ENCODE measurements around the gene MAN2B1. TPM values are rescaled to one million over a fixed set of nuclear protein-coding genes. Genes with fewer than 3 reads are reported as not detected.

Gene MAN2B1
- total and polyA plus RNA-seq, 2 experiments from 2014 or later = 68.8 to 77.1 TPM

- Histone ChIP-seq H3K79me2 (no peaks in the 10 kb centered on the region), H3K27me3 (no peaks in the 10 kb centered on the region), H4K20me1 (ENCODE audit: insufficient read depth, poor library complexity, severe bottlenecking) (no peaks in the 10 kb centered on the region), H3K9me3 (ENCODE audit: low read depth) (no peaks in the 10 kb centered on the region), H3K4me2 (peak overlapping the region; percentile 87), H3K27ac (no peak overlapping the region), H3K4me1 (ENCODE audit: insufficient read depth) (peaks cover 5% of the 10 kb centered on the region), H3K4me3 (peak overlapping the region; percentile 25), H3K36me3 (replicated peaks; ENCODE audit: insufficient read depth, low read depth) (no peaks in the 10 kb centered on the region), H2AFZ (peak overlapping the region; percentile 77), H3K9me2 (replicated peaks; ENCODE audit: insufficient read depth) (no peaks in the 10 kb centered on the region)
- TF ChIP-seq EZH2 (IDR thresholded peaks at IDR 0.05; ENCODE audit: borderline replicate concordance) (no peak), EZH2phosphoT487 (IDR thresholded peaks at IDR 0.05; ENCODE audit: low read depth, severe bottlenecking, unreplicated experiment) (no peak), CTCF (IDR thresholded peaks at IDR 0.05; ENCODE audit: poor library complexity) (no peak)
- WGBS (ENCODE audit: low lambda C conversion rate, missing lambda C conversion rate) = 10% methylated on average over 26 of the region's 36 CpGs
- no peak for DNase-seq (ENCODE audit: low spot score)
These were observed 29.4 kb upstream of the MAN2B1 start for GRCh38 chr19:12695997-12696365.

GRCh38 chr19:12695514-12695913 is 29.0 kb upstream of the MAN2B1 start:
- 92% methylated on average over 1 of the region's 1 CpG for WGBS (ENCODE audit: low lambda C conversion rate, missing lambda C conversion rate)
- Histone ChIP-seq H4K20me1 (ENCODE audit: insufficient read depth, poor library complexity, severe bottlenecking) (no peaks in the 10 kb centered on the region), H3K36me3 (replicated peaks; ENCODE audit: insufficient read depth, low read depth) (no peaks in the 10 kb centered on the region), H3K9me3 (ENCODE audit: low read depth) (no peaks in the 10 kb centered on the region), H3K9me2 (replicated peaks; ENCODE audit: insufficient read depth) (no peaks in the 10 kb centered on the region), H3K4me2 (peak overlapping the region; percentile 87), H3K27me3 (no peaks in the 10 kb centered on the region), H2AFZ (no peak overlapping the region), H3K4me1 (ENCODE audit: insufficient read depth) (peaks cover 5% of the 10 kb centered on the region), H3K79me2 (no peaks in the 10 kb centered on the region), H3K27ac (no peak overlapping the region), H3K4me3 (no peak overlapping the region)
- DNase-seq (ENCODE audit: low spot score) = no peak
- TF ChIP-seq CTCF (IDR thresholded peaks at IDR 0.05; ENCODE audit: poor library complexity) (no peak), EZH2 (IDR thresholded peaks at IDR 0.05; ENCODE audit: borderline replicate concordance) (no peak), EZH2phosphoT487 (IDR thresholded peaks at IDR 0.05; ENCODE audit: low read depth, severe bottlenecking, unreplicated experiment) (no peak)

- Histone ChIP-seq H3K4me2 (no peak overlapping the region), H4K20me1 (ENCODE audit: insufficient read depth, poor library complexity, severe bottlenecking) (no peaks in the 10 kb centered on the region), H3K27me3 (no peaks in the 10 kb centered on the region), H3K4me3 (no peak overlapping the region), H3K4me1 (ENCODE audit: insufficient read depth) (peaks cover 5% of the 10 kb centered on the region), H3K9me3 (ENCODE audit: low read depth) (no peaks in the 10 kb centered on the region), H3K79me2 (no peaks in the 10 kb centered on the region), H3K36me3 (replicated peaks; ENCODE audit: insufficient read depth, low read depth) (no peaks in the 10 kb centered on the region), H3K9me2 (replicated peaks; ENCODE audit: insufficient read depth) (no peaks in the 10 kb centered on the region), H2AFZ (no peak overlapping the region), H3K27ac (no peak overlapping the region)
- WGBS (ENCODE audit: low lambda C conversion rate, missing lambda C conversion rate) = 72% methylated on average over 2 of the region's 2 CpGs
- TF ChIP-seq EZH2 (IDR thresholded peaks at IDR 0.05; ENCODE audit: borderline replicate concordance) (no peak), CTCF (IDR thresholded peaks at IDR 0.05; ENCODE audit: poor library complexity) (no peak), EZH2phosphoT487 (IDR thresholded peaks at IDR 0.05; ENCODE audit: low read depth, severe bottlenecking, unreplicated experiment) (no peak)
- no peak for DNase-seq (ENCODE audit: low spot score)
These were observed 28.6 kb upstream of the MAN2B1 start for GRCh38 chr19:12695096-12695495.

- Histone ChIP-seq H3K27ac (no peak overlapping the region), H3K79me2 (no peaks in the 10 kb centered on the region), H3K36me3 (replicated peaks; ENCODE audit: insufficient read depth, low read depth) (no peaks in the 10 kb centered on the region), H2AFZ (no peak overlapping the region), H3K9me3 (ENCODE audit: low read depth) (no peaks in the 10 kb centered on the region), H3K27me3 (no peaks in the 10 kb centered on the region), H3K4me3 (no peak overlapping the region), H3K4me1 (ENCODE audit: insufficient read depth) (peaks cover 5% of the 10 kb centered on the region), H3K4me2 (no peak overlapping the region), H3K9me2 (replicated peaks; ENCODE audit: insufficient read depth) (no peaks in the 10 kb centered on the region), H4K20me1 (ENCODE audit: insufficient read depth, poor library complexity, severe bottlenecking) (no peaks in the 10 kb centered on the region)
- DNase-seq (ENCODE audit: low spot score) = no peak
- no peak for TF ChIP-seq EZH2phosphoT487 (IDR thresholded peaks at IDR 0.05; ENCODE audit: low read depth, severe bottlenecking, unreplicated experiment)
- TF ChIP-seq EZH2 (IDR thresholded peaks at IDR 0.05; ENCODE audit: borderline replicate concordance) = no peak
- TF ChIP-seq CTCF (IDR thresholded peaks at IDR 0.05; ENCODE audit: poor library complexity) = no peak
- WGBS (ENCODE audit: low lambda C conversion rate, missing lambda C conversion rate) = 94% methylated on average over 16 of the region's 16 CpGs
These were observed 28.1 kb upstream of the MAN2B1 start for GRCh38 chr19:12694641-12695040.
